DND-41 (cell line): ENCODE data around the gene CENPO.

ENCODE experiments used
- CTCF ChIP-seq: IDR thresholded peaks from 2 replicates; pipeline ENCODE4 v1.5.1; 2012; ENCODE audit warnings: borderline replicate concordance, low read length, moderate library complexity, mild to moderate bottlenecking; ENCODE audit not compliant: poor library complexity, severe bottlenecking; ENCODE audit errors: extremely low read depth
- EZH2 ChIP-seq: IDR thresholded peaks from 3 replicates; pipeline ENCODE4 v1.6.1; 2012; ENCODE audit warnings: borderline replicate concordance, low read depth, mild to moderate bottlenecking, moderate library complexity, low read length, inconsistent platforms; ENCODE audit not compliant: severe bottlenecking

GRCh38 chr2:24763843-24764242 lies 29.4 kb upstream of the CENPO start:
- no peak for TF ChIP-seq CTCF
- no peak for TF ChIP-seq EZH2
